WERI-Rb-1 (cell line): ENCODE results near the gene SIM2.
A peak's percentile ranks its signal among the peaks of the same experiment; 100 is the strongest.

ENCODE experiments used
- DNase-seq: peaks from one replicate; pipeline ENCODE4 v3.0.0-alpha.2; 2020
- H3K27ac ChIP-seq: fragments of 250-450 bp; sonication (Bioruptor Pico); 2 replicates; pipeline ENCODE4 v1.5.1; 2020; ENCODE audit warnings: mild to moderate bottlenecking, moderate library complexity
- H3K27me3 ChIP-seq: fragments of 250-450 bp; sonication (Bioruptor Pico); 2 replicates; pipeline ENCODE4 v1.5.1; 2021; ENCODE audit warnings: mild to moderate bottlenecking, low read depth, moderate library complexity; ENCODE audit not compliant: insufficient read depth, severe bottlenecking
- H3K36me3 ChIP-seq: fragments of 250-450 bp; sonication (Bioruptor Pico); 2 replicates; pipeline ENCODE4 v1.5.1; 2020; ENCODE audit warnings: mild to moderate bottlenecking, moderate library complexity
- H3K4me3 ChIP-seq: 2 replicates; pipeline ENCODE4 v1.5.1; 2011; ENCODE audit warnings: low read depth, mild to moderate bottlenecking, control low read depth, low read length
- H3K9me3 ChIP-seq: fragments of 250-450 bp; sonication (Bioruptor Pico); 2 replicates; pipeline ENCODE4 v1.5.1; 2021; ENCODE audit warnings: mild to moderate bottlenecking, moderate library complexity; ENCODE audit not compliant: severe bottlenecking
- CTCF ChIP-seq: IDR thresholded peaks from 2 replicates; pipeline ENCODE4 v1.5.1; 2011; ENCODE audit warnings: low read depth, mild to moderate bottlenecking, control low read depth, inconsistent platforms, low read length

Gene SIM2

GRCh38 chr21:36745459-36745858, 46.5 kb downstream of the SIM2 start:
- H3K27ac ChIP-seq, result no peak overlapping the region
- H3K27me3 ChIP-seq, result no peaks in the 10 kb centered on the region
- no peak for TF ChIP-seq CTCF
- no peak overlapping the region for H3K4me3 ChIP-seq
- DNase-seq, result no peak
- H3K36me3 ChIP-seq, result no peaks in the 10 kb centered on the region
- no peaks in the 10 kb centered on the region for H3K9me3 ChIP-seq

- Histone ChIP-seq H3K9me3 (no peaks in the 10 kb centered on the region), H3K36me3 (no peaks in the 10 kb centered on the region), H3K4me3 (peak overlapping the region; percentile 54), H3K27ac (no peak overlapping the region), H3K27me3 (no peaks in the 10 kb centered on the region)
- TF ChIP-seq CTCF, result no peak
- DNase-seq, result peak; percentile 65
Observed at GRCh38 chr21:36747041-36747814, 48.3 kb downstream of the SIM2 start.

- DNase-seq, result peak; percentile 86
- H3K4me3 ChIP-seq, result peak overlapping the region; percentile 56
- peak; percentile 74 for TF ChIP-seq CTCF
- no peaks in the 10 kb centered on the region for H3K9me3 ChIP-seq
- H3K27me3 ChIP-seq, result no peaks in the 10 kb centered on the region
- no peaks in the 10 kb centered on the region for H3K36me3 ChIP-seq
- H3K27ac ChIP-seq, result no peak overlapping the region
Observed at GRCh38 chr21:36747815-36748383, 49.0 kb downstream of the SIM2 start.

GRCh38 chr21:36749935-36750575, 51.1 kb downstream of the SIM2 start:
- no peak for TF ChIP-seq CTCF
- no peaks in the 10 kb centered on the region for H3K9me3 ChIP-seq
- no peak overlapping the region for H3K27ac ChIP-seq
- no peak overlapping the region for H3K4me3 ChIP-seq
- DNase-seq, result no peak
- peaks cover 5% of the 10 kb centered on the region for H3K36me3 ChIP-seq
- H3K27me3 ChIP-seq, result no peaks in the 10 kb centered on the region

- Histone ChIP-seq H3K9me3 (no peaks in the 10 kb centered on the region), H3K27me3 (no peaks in the 10 kb centered on the region), H3K27ac (no peak overlapping the region), H3K36me3 (peaks cover 5% of the 10 kb centered on the region), H3K4me3 (no peak overlapping the region)
- TF ChIP-seq CTCF, result no peak
- DNase-seq, result no peak
Observed at GRCh38 chr21:36750576-36750959, 51.7 kb downstream of the SIM2 start.
